Calu3 (cell line): ENCODE measurements around the gene SIX3. TPM values are rescaled to one million over a fixed set of nuclear protein-coding genes. Genes with fewer than 3 reads are reported as not detected.

Experiments
- BruUV-seq: library from RNA; stranded (reverse); fragments of 400-500 nt; replicated peaks from 2 replicates; lab custom pipeline; 2021; lab: Mats Ljungman, UMichigan
- CTCF ChIA-PET: fragments of 300-600 bp; sonication (Branson Sonifier 250); formaldehyde crosslinking; loops from one replicate; lab custom pipeline; 2022; ENCODE audit warnings: antibody characterized with exemption; lab: Charles Lee
- DNase-seq: peaks from one replicate; pipeline ENCODE4 v3.0.0; 2022
- H3K27ac Mint-ChIP-seq: one replicate; pipeline ENCODE4 v1.8.0; 2022; ENCODE audit warnings: mixed read lengths; ENCODE audit not compliant: unreplicated experiment
- H3K27me3 Mint-ChIP-seq: one replicate; pipeline ENCODE4 v1.8.0; 2022; ENCODE audit warnings: mixed read lengths; ENCODE audit not compliant: unreplicated experiment
- H3K36me3 Mint-ChIP-seq: one replicate; pipeline ENCODE4 v1.8.0; 2022; ENCODE audit warnings: mild to moderate bottlenecking, moderate library complexity, mixed read lengths; ENCODE audit not compliant: insufficient read depth, unreplicated experiment
- H3K4me1 Mint-ChIP-seq: one replicate; pipeline ENCODE4 v1.8.0; 2022; ENCODE audit warnings: mild to moderate bottlenecking, low read depth, mixed read lengths; ENCODE audit not compliant: unreplicated experiment
- H3K4me3 Mint-ChIP-seq: one replicate; pipeline ENCODE4 v1.8.0; 2022; ENCODE audit warnings: mild to moderate bottlenecking, low read depth, moderate library complexity, mixed read lengths; ENCODE audit not compliant: unreplicated experiment
- H3K9me3 Mint-ChIP-seq: one replicate; pipeline ENCODE4 v1.8.0; 2022; ENCODE audit warnings: low read depth, mixed read lengths; ENCODE audit not compliant: unreplicated experiment
- CTCF ChIP-seq: fragments of 200-600 bp; IDR thresholded peaks from one replicate; pipeline ENCODE4 v1.8.0; 2022; ENCODE audit warnings: antibody characterized with exemption; ENCODE audit not compliant: unreplicated experiment
- intact Hi-C: fragments of 100-400 bp; cut with micrococcal nuclease; formaldehyde crosslinking; loops from one replicate; pipeline ENCODE4 v1.10.0; 2022; ENCODE audit not compliant: unreplicated experiment
- total RNA-seq: library from RNA; stranded (reverse); gene quantifications from 2 replicates; pipeline ENCODE4 v1.2.3, GENCODE V29; 2022

The SIX3 gene
- total RNA-seq, 1 experiment from 2014 or later = not detected

DNA sequence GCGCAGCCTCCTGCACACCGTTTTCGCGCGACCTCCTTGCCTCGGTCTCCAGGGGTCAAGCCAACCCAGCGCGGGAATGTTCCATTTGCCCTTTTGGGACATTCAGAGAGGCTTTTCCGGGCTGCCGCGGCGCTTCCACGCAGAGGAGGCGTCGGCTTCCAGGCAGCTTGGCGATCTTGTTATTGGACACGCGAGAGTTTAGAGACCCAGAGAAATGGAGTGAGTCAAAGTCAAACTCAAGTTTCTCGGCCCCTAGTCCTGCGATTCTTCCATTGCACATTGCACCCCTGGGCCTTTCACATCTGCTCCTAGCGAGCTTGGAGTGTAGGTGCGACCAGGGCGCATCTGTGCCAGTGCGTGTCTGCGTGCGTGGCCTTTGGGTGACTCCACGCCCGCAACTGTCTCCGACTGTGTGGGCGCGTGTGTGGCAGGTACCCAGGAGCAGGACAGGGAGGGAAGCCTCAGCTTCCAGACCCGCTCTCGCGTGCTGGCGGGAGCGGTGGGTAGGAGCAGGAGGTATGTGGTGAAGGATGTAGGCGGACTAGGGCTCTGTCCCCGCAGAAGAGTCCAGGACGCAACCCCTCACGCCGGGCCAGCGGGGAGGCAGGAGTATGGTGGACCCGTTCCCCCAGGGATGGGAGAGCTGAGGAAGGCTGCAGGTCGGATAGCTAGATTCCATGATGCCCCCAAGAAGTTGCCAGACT lies 13.5 kb downstream of the SIX3 start:
- BruUV-seq = no TSS peak
- peaks cover 4% of the 10 kb centered on the region for H3K36me3 Mint-ChIP-seq
- H3K27ac Mint-ChIP-seq = no peak overlapping the region
- no peaks in the 10 kb centered on the region for H3K9me3 Mint-ChIP-seq
- DNase-seq = no peak
- peaks cover 93% of the 10 kb centered on the region for H3K27me3 Mint-ChIP-seq
- peaks cover 11% of the 10 kb centered on the region for H3K4me1 Mint-ChIP-seq
- intact Hi-C loops = loop anchor here (1.0 to 10.0 kb wide), 3 partner anchors 58 to 710 kb away; no protein-coding TSS in a partner anchor
- H3K4me3 Mint-ChIP-seq = peak overlapping the region; percentile 78
- CTCF ChIA-PET = interaction anchor here (0.6 to 4.0 kb wide), 9 partner anchors 37 to 1077 kb away, joined by 3 to 45 read pairs (median 11); no protein-coding TSS in a partner anchor
- no peak for TF ChIP-seq CTCF

- Mint-ChIP-seq H3K4me1 (peaks cover 7% of the 10 kb centered on the region), H3K27ac (no peak overlapping the region), H3K27me3 (peaks cover 89% of the 10 kb centered on the region), H3K4me3 (peak overlapping the region; percentile 78), H3K36me3 (peaks cover 4% of the 10 kb centered on the region), H3K9me3 (no peaks in the 10 kb centered on the region)
- peak; percentile 86 for DNase-seq
- CTCF ChIA-PET = interaction anchor here (0.6 to 4.0 kb wide), 11 partner anchors 37 to 1078 kb away, joined by 3 to 45 read pairs (median 3); no protein-coding TSS in a partner anchor
- peak; percentile 82 for TF ChIP-seq CTCF
- BruUV-seq = no TSS peak
- intact Hi-C loops = loop anchor here (1.0 to 10.0 kb wide), 5 partner anchors 58 to 711 kb away; no protein-coding TSS in a partner anchor
These were observed 14.3 kb downstream of the SIX3 start for GRCh38 chr2:44955593-44956392.

DNA sequence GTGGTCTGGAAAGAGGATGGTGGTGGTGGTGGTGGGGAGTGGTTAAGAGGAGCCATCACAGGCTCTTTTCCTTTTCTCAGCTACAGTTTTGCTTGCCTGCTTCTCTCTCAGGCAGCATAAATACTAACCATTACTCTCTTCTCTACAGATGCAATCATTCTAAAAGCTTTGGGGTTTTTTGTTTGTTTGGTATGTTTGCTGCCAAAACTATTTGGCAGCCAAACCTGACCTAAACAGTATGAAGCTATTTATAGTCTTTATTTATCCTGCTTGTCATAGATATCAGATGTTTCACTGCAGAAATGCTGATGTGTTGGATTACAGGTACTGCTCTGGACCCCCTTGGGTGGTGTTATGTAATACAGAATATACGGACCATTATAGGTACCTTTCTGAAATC lies 15.3 kb downstream of the SIX3 start:
- no peak overlapping the region for H3K27ac Mint-ChIP-seq
- no peak for DNase-seq
- BruUV-seq = no TSS peak
- no peaks in the 10 kb centered on the region for H3K9me3 Mint-ChIP-seq
- intact Hi-C loops = loop anchor here (1.0 to 10.0 kb wide), 3 partner anchors 397 to 712 kb away; no protein-coding TSS in a partner anchor
- H3K4me3 Mint-ChIP-seq = no peak overlapping the region
- CTCF ChIA-PET = interaction anchor here (0.9 to 4.0 kb wide), 7 partner anchors 38 to 913 kb away, joined by 3 to 45 read pairs (median 12); no protein-coding TSS in a partner anchor
- peaks cover 89% of the 10 kb centered on the region for H3K27me3 Mint-ChIP-seq
- TF ChIP-seq CTCF = no peak
- H3K4me1 Mint-ChIP-seq = peaks cover 7% of the 10 kb centered on the region
- peaks cover 4% of the 10 kb centered on the region for H3K36me3 Mint-ChIP-seq

GRCh38 chr2:44957656-44958327 lies 16.3 kb downstream of the SIX3 start:
- Mint-ChIP-seq H3K27me3 (peaks cover 95% of the 10 kb centered on the region), H3K4me1 (peaks cover 7% of the 10 kb centered on the region), H3K9me3 (no peaks in the 10 kb centered on the region), H3K27ac (no peak overlapping the region), H3K4me3 (no peak overlapping the region), H3K36me3 (peaks cover 4% of the 10 kb centered on the region)
- intact Hi-C loops = loop anchor here (2.0 to 10.0 kb wide), 2 partner anchors 565 to 713 kb away; no protein-coding TSS in a partner anchor
- DNase-seq = no peak
- TF ChIP-seq CTCF = no peak
- CTCF ChIA-PET = interaction anchor here (4.0 kb wide), 1 partner anchor 478 kb away, joined by 45 read pairs; no protein-coding TSS in a partner anchor
- no TSS peak for BruUV-seq
